HG03432 (cell line): Measurements from ENCODE around the gene MRLN.
"Not testable (repeated sequence)": the region's sequence is repeated elsewhere in the genome, so short reads cannot be mapped to it uniquely, and the experiment has no call there.

Experiments used
- ATAC-seq: cut with Tn5 transposase; IDR thresholded peaks from one replicate; pipeline ENCODE4 v1.9.1; 2021; ENCODE audit warnings: mild to moderate bottlenecking, moderate library complexity; ENCODE audit not compliant: unreplicated experiment

Gene MRLN

GRCh38 chr10:59753267-59753666 lies at the start of gene MRLN:
TSS of gene MRLN (minus strand) at chr10:59753455.
- no peak for ATAC-seq

- no peak for ATAC-seq
Measured at GRCh38 chr10:59801171-59801570, 47.9 kb upstream of the MRLN start.

GRCh38 chr10:59799421-59799820 lies 46.2 kb upstream of the MRLN start:
- no peak for ATAC-seq

GRCh38 chr10:59793919-59794318 lies 40.7 kb upstream of the MRLN start:
- no peak for ATAC-seq

- no peak for ATAC-seq
Measured at GRCh38 chr10:59792812-59793211, 39.6 kb upstream of the MRLN start.

- ATAC-seq, result no peak
Measured at GRCh38 chr10:59791601-59792000, 38.3 kb upstream of the MRLN start.

- not testable (repeated sequence) for ATAC-seq
Measured at GRCh38 chr10:59790080-59790479, 36.8 kb upstream of the MRLN start.

- not testable (repeated sequence) for ATAC-seq
Measured at GRCh38 chr10:59788914-59789313, 35.7 kb upstream of the MRLN start.

GRCh38 chr10:59787032-59787431 lies 33.8 kb upstream of the MRLN start:
- ATAC-seq, result not testable (repeated sequence)

- ATAC-seq, result not testable (repeated sequence)
Measured at GRCh38 chr10:59785476-59785875, 32.2 kb upstream of the MRLN start.

GRCh38 chr10:59781511-59781910 lies 28.3 kb upstream of the MRLN start:
- no peak for ATAC-seq

GRCh38 chr10:59779756-59780533 lies 26.7 kb upstream of the MRLN start:
- no peak for ATAC-seq

GRCh38 chr10:59774451-59774850 lies 21.2 kb upstream of the MRLN start:
- no peak for ATAC-seq

- no peak for ATAC-seq
Measured at GRCh38 chr10:59773088-59773487, 19.8 kb upstream of the MRLN start.

GRCh38 chr10:59771162-59771807 lies 18.0 kb upstream of the MRLN start:
- ATAC-seq, result no peak

- ATAC-seq, result no peak
Measured at GRCh38 chr10:59770689-59771088, 17.4 kb upstream of the MRLN start.

- no peak for ATAC-seq
Measured at GRCh38 chr10:59762505-59762904, 9.2 kb upstream of the MRLN start.

- no peak for ATAC-seq
Measured at GRCh38 chr10:59757966-59758365, 4.7 kb upstream of the MRLN start.

GRCh38 chr10:59754951-59755350 lies 1.7 kb upstream of the MRLN start:
- ATAC-seq, result no peak

GRCh38 chr10:59752278-59752940 lies 846 bp downstream of the MRLN start:
- ATAC-seq, result no peak

GRCh38 chr10:59750155-59750945 lies 2.9 kb downstream of the MRLN start:
- ATAC-seq, result no peak
